Loucy (cell line): ENCODE measurements around the gene RABGAP1.

Experiments
- H2AFZ ChIP-seq: fragments of 200-600 bp; sonication (generic); 2 replicates; pipeline ENCODE4 v1.6.0; 2016; ENCODE audit warnings: antibody characterized with exemption, mild to moderate bottlenecking, low read length, moderate library complexity
- H3F3A ChIP-seq: fragments of 200-600 bp; 2 replicates; pipeline ENCODE4 v1.6.0; 2016; ENCODE audit warnings: antibody characterized with exemption, low read depth, mild to moderate bottlenecking
- H3K27me3 ChIP-seq: fragments of 200-600 bp; sonication (generic); 2 replicates; pipeline ENCODE4 v1.6.1; 2014; ENCODE audit warnings: low read length, mild to moderate bottlenecking; ENCODE audit not compliant: insufficient read depth, poor library complexity, severe bottlenecking
- H3K36me3 ChIP-seq: fragments of 200-600 bp; sonication (generic); 2 replicates; pipeline ENCODE4 v1.6.1; 2016; ENCODE audit warnings: low read length; ENCODE audit not compliant: insufficient read depth
- H3K4me1 ChIP-seq: fragments of 200-600 bp; sonication (generic); 2 replicates; pipeline ENCODE4 v1.5.1; 2014; ENCODE audit warnings: low read length, mild to moderate bottlenecking; ENCODE audit not compliant: insufficient read depth, poor library complexity, severe bottlenecking
- H3K4me2 ChIP-seq: fragments of 200-600 bp; sonication (generic); 2 replicates; pipeline ENCODE4 v1.6.0; 2014; ENCODE audit warnings: antibody characterized with exemption, low read length, low read depth, mild to moderate bottlenecking; ENCODE audit not compliant: poor library complexity, severe bottlenecking
- H3K4me3 ChIP-seq: fragments of 200-600 bp; sonication (generic); 2 replicates; pipeline ENCODE4 v1.5.1; 2014; ENCODE audit warnings: low read length, mild to moderate bottlenecking, mixed read lengths; ENCODE audit not compliant: poor library complexity, severe bottlenecking
- H3K79me2 ChIP-seq: fragments of 200-600 bp; sonication (generic); 2 replicates; pipeline ENCODE4 v1.6.1; 2014; ENCODE audit warnings: low read length; ENCODE audit not compliant: insufficient read depth
- H3K9ac ChIP-seq: fragments of 200-600 bp; sonication (generic); 2 replicates; pipeline ENCODE4 v1.6.0; 2014; ENCODE audit warnings: mild to moderate bottlenecking, low read depth, low read length, moderate library complexity; ENCODE audit not compliant: poor library complexity, severe bottlenecking
- H3K9me2 ChIP-seq: fragments of 200-600 bp; sonication (generic); replicated peaks from 2 replicates; pipeline ENCODE4 v1.6.1; 2016; ENCODE audit warnings: low read depth, low read length, mixed read lengths
- H3K9me3 ChIP-seq: fragments of 200-600 bp; sonication (generic); 2 replicates; pipeline ENCODE4 v1.6.1; 2014; ENCODE audit warnings: mild to moderate bottlenecking, antibody characterized with exemption, low read length, low read depth; ENCODE audit not compliant: insufficient read depth
- H4K20me1 ChIP-seq: fragments of 200-600 bp; sonication (generic); 2 replicates; pipeline ENCODE4 v1.6.0; 2014; ENCODE audit warnings: antibody characterized with exemption, low read length, mild to moderate bottlenecking; ENCODE audit not compliant: insufficient read depth, poor library complexity, severe bottlenecking
- EZH2phosphoT487 ChIP-seq: fragments of 200-600 bp; IDR thresholded peaks from 2 replicates; pipeline ENCODE4 v1.6.1; 2018; ENCODE audit warnings: antibody characterized with exemption, mild to moderate bottlenecking, moderate library complexity, borderline replicate concordance
- TF ChIP-seq, protein P1 (sequence below): fragments of 200-600 bp; sonication (generic); conservative IDR thresholded peaks from 2 replicates; pipeline ENCODE4 v1.5.1; 2014; ENCODE audit warnings: mild to moderate bottlenecking, antibody characterized with exemption, low read length

The RABGAP1 gene

DNA sequence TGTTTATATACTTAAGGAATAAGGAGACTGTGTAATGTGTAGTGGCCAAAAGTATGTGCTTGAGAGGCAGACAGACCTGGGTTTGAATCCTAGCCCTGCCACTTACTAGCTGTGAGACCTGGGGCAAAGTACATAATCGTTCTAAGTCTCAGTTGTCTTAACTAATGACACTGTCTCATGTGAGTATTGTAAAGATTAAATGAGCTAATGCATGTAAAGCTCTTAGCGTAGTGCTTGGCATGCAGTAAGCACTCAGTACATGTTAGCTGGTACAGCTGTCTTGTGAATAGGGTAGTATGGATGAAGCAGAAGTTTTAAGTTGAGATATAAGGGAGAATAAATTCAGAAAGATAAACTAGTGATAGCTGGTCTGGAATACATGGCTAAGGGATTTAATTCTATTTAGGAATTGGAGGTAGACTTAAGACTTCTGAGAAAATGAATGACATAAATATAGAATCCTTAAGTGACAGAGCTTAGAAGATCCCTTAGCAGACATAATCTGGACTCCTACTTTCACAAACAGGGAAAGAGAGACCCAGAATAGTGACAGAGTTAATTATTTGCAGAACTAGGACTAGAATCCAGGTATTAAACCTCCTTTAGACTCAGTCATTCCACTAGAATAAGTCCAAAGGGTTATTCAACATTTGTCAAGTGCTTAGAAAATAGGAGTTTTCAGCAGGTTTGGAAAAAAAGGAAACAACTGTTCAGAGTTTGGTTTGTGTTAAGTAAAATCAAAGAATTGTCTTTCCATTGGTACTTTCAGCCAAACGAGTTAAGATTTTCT is 105.8 kb downstream of the RABGAP1 start:
- Histone ChIP-seq H3K9me3 (no peaks in the 10 kb centered on the region), H3K79me2 (no peaks in the 10 kb centered on the region), H3K4me1 (peaks cover 5% of the 10 kb centered on the region), H2AFZ (no peak overlapping the region), H3K4me2 (no peak overlapping the region), H4K20me1 (no peaks in the 10 kb centered on the region), H3K4me3 (no peak overlapping the region), H3K9me2 (no peaks in the 10 kb centered on the region), H3K36me3 (peaks cover 7% of the 10 kb centered on the region; the same call in 1 of the 2 replicates), H3K9ac (no peak overlapping the region), H3K27me3 (no peaks in the 10 kb centered on the region), H3F3A (no peaks in the 10 kb centered on the region)
- TF ChIP-seq EZH2phosphoT487: no peak

DNA sequence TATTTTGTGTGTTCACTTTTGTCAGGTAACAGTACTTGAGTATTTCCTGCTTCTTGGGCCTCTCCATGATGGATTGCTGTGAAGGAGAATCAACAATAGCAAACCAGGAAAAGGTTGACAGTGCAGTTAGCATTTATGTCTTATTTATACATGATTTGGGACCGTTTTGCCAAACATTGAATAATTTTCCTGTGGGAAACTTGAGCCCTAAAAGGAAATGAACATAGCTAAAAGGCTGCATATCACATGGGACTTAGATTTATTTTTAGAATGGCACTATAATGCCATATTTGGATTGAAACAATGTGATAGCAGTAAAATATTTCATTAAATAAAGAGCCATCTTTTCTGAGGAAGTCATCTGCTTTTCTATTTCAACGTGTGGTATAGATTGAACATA is 107.9 kb downstream of the RABGAP1 start:
- no peaks in the 10 kb centered on the region for H3K79me2 ChIP-seq
- H2AFZ ChIP-seq: no peak overlapping the region
- no peaks in the 10 kb centered on the region for H3F3A ChIP-seq
- H3K4me3 ChIP-seq: no peak overlapping the region
- H3K9me3 ChIP-seq: no peaks in the 10 kb centered on the region
- H3K9me2 ChIP-seq: no peaks in the 10 kb centered on the region
- H3K36me3 ChIP-seq: no peaks in the 10 kb centered on the region; the same call in 1 of the 2 replicates
- no peaks in the 10 kb centered on the region for H4K20me1 ChIP-seq
- H3K9ac ChIP-seq: no peak overlapping the region
- H3K27me3 ChIP-seq: no peaks in the 10 kb centered on the region
- H3K4me2 ChIP-seq: no peak overlapping the region
- no peak for TF ChIP-seq EZH2phosphoT487
- TF ChIP-seq, protein P1, sequence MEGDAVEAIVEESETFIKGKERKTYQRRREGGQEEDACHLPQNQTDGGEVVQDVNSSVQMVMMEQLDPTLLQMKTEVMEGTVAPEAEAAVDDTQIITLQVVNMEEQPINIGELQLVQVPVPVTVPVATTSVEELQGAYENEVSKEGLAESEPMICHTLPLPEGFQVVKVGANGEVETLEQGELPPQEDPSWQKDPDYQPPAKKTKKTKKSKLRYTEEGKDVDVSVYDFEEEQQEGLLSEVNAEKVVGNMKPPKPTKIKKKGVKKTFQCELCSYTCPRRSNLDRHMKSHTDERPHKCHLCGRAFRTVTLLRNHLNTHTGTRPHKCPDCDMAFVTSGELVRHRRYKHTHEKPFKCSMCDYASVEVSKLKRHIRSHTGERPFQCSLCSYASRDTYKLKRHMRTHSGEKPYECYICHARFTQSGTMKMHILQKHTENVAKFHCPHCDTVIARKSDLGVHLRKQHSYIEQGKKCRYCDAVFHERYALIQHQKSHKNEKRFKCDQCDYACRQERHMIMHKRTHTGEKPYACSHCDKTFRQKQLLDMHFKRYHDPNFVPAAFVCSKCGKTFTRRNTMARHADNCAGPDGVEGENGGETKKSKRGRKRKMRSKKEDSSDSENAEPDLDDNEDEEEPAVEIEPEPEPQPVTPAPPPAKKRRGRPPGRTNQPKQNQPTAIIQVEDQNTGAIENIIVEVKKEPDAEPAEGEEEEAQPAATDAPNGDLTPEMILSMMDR: no peak
- peaks cover 13% of the 10 kb centered on the region for H3K4me1 ChIP-seq

DNA sequence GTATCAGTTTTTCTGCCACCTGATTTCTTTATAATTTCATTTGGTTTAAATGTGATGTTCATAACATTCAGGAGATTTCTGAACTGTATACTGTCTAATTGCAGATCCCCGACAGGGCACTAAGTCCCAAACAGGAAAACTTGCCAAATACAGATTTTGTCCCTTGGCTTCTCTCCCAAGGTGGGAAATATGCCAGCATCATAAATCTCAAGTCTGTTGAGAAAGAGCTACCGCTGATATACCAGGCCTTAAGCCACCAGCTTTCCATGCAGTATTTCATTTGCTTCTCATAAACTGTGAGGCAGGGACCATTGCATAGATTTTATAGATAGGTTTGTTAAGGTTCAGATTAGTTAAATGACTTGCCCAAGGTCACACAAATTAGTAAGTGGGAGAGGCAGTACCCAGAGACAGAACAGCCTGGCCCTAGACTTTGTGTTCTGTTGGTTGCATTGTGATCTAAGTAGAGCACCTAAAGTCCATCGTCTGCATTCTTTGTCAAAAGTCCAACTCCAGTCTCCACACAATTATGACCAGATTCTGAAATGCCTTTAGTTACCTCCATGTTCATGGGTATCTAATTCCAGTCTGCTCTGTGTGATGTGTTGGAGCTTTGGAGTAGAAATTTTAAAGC is 108.9 kb downstream of the RABGAP1 start:
- Histone ChIP-seq H3K79me2 (no peaks in the 10 kb centered on the region), H3K36me3 (peaks cover 2% of the 10 kb centered on the region; the same call in 1 of the 2 replicates), H2AFZ (no peak overlapping the region), H3K27me3 (no peaks in the 10 kb centered on the region), H3K4me3 (no peak overlapping the region), H4K20me1 (no peaks in the 10 kb centered on the region), H3K4me2 (no peak overlapping the region), H3F3A (no peaks in the 10 kb centered on the region), H3K9me3 (no peaks in the 10 kb centered on the region), H3K9me2 (no peaks in the 10 kb centered on the region), H3K9ac (no peak overlapping the region), H3K4me1 (peaks cover 20% of the 10 kb centered on the region)
- TF ChIP-seq, protein P1: no peak
- TF ChIP-seq EZH2phosphoT487: no peak
